Mesenchymal stem cell (in vitro differentiated cells and primary cell): Measurements from ENCODE around the gene USP7.
"Not testable (repeated sequence)": the region's sequence is repeated elsewhere in the genome, so short reads cannot be mapped to it uniquely, and the experiment has no call there.

Experiments
- DNase-seq: peaks from one replicate; pipeline ENCODE4 v3.0.0-alpha.2; 2013
- H2AFZ ChIP-seq: one replicate; pipeline ENCODE4 v1.6.1; 2013; ENCODE audit warnings: low read depth, mild to moderate bottlenecking, control low read depth, inconsistent platforms, low read length, moderate library complexity
- H2AK5ac ChIP-seq: 2 replicates; pipeline ENCODE4 v1.6.1; 2013; ENCODE audit warnings: low read length, moderate library complexity, mild to moderate bottlenecking, inconsistent platforms; ENCODE audit not compliant: severe bottlenecking
- H2BK120ac ChIP-seq: one replicate; pipeline ENCODE4 v1.6.1; 2013; ENCODE audit warnings: low read depth, mild to moderate bottlenecking, inconsistent platforms, low read length, moderate library complexity
- H2BK12ac ChIP-seq, 2 experiments: one replicate each; pipeline ENCODE4 v1.6.1; 2013; ENCODE audit warnings: inconsistent platforms in 2 of 2, low read length in 2 of 2, mild to moderate bottlenecking in 2 of 2, moderate library complexity in 2 of 2, control low read depth in 1 of 2
- H2BK15ac ChIP-seq: one replicate; pipeline ENCODE4 v1.6.1; 2013; ENCODE audit warnings: mild to moderate bottlenecking, low read depth, inconsistent platforms; ENCODE audit not compliant: poor library complexity, severe bottlenecking
- H2BK5ac ChIP-seq: 2 replicates; pipeline ENCODE4 v1.6.1; 2013; ENCODE audit warnings: low read depth, mild to moderate bottlenecking, low read length, control low read depth, inconsistent platforms; ENCODE audit not compliant: poor library complexity, severe bottlenecking
- H3K14ac ChIP-seq, 2 experiments: one replicate each; pipeline ENCODE4 v1.6.1; 2013; ENCODE audit warnings: inconsistent platforms in 2 of 2, low read length in 2 of 2, control low read depth in 1 of 2, mild to moderate bottlenecking in 1 of 2, moderate library complexity in 1 of 2
- H3K18ac ChIP-seq, 2 experiments: one replicate each; pipeline ENCODE4 v1.6.1; 2013; ENCODE audit warnings: inconsistent platforms in 2 of 2, low read length in 2 of 2, control low read depth in 1 of 2, low read depth in 1 of 2, mild to moderate bottlenecking in 1 of 2
- H3K23ac ChIP-seq, 2 experiments: one replicate each; pipeline ENCODE4 v1.6.1; 2013; ENCODE audit warnings: inconsistent platforms in 2 of 2, low read length in 2 of 2, mild to moderate bottlenecking in 2 of 2, moderate library complexity in 2 of 2, control low read depth in 1 of 2
- H3K27ac ChIP-seq: 2 replicates; pipeline ENCODE4 v1.5.1; 2013; ENCODE audit warnings: mild to moderate bottlenecking, moderate library complexity, low read length, control low read depth, inconsistent platforms; ENCODE audit not compliant: poor library complexity, severe bottlenecking
- H3K27me3 ChIP-seq, 2 experiments: 2 replicates each; pipeline versions ENCODE4 v1.6.1 to v1.7.0; 2013; ENCODE audit warnings: low read length in 2 of 2, mild to moderate bottlenecking in 2 of 2, moderate library complexity in 2 of 2, control low read depth in 1 of 2, inconsistent platforms in 1 of 2; ENCODE audit not compliant: control insufficient read depth in 1 of 2, insufficient read depth in 1 of 2
- H3K36me3 ChIP-seq, 2 experiments: 2 replicates each; pipeline versions ENCODE4 v1.6.1 to v1.7.0; 2013; ENCODE audit warnings: low read length in 2 of 2, control low read depth in 1 of 2, inconsistent platforms in 1 of 2, low read depth in 1 of 2, mild to moderate bottlenecking in 1 of 2; ENCODE audit not compliant: insufficient read depth in 2 of 2, control insufficient read depth in 1 of 2
- H3K4ac ChIP-seq, 2 experiments: one replicate each; pipeline ENCODE4 v1.6.1; 2013; ENCODE audit warnings: inconsistent platforms in 2 of 2, low read length in 2 of 2, mild to moderate bottlenecking in 2 of 2, moderate library complexity in 2 of 2, control low read depth in 1 of 2, low read depth in 1 of 2
- H3K4me1 ChIP-seq: 2 replicates; pipeline ENCODE4 v1.6.1; 2013; ENCODE audit warnings: low read depth, low read length, control low read depth; ENCODE audit not compliant: control insufficient read depth, insufficient read depth
- H3K4me2 ChIP-seq: 2 replicates; pipeline ENCODE4 v1.6.1; 2013; ENCODE audit warnings: low read length, mild to moderate bottlenecking, inconsistent platforms; ENCODE audit not compliant: poor library complexity, severe bottlenecking
- H3K4me3 ChIP-seq, 2 experiments: 2 replicates each; pipeline versions ENCODE4 v1.5.1 to v1.7.0; 2013; ENCODE audit warnings: low read length in 2 of 2, mild to moderate bottlenecking in 2 of 2, control low read depth in 1 of 2, low read depth in 1 of 2; ENCODE audit not compliant: insufficient read depth in 1 of 2
- H3K79me1 ChIP-seq: replicated peaks from 2 replicates; pipeline ENCODE4 v1.6.1; 2013; ENCODE audit warnings: mild to moderate bottlenecking, control low read depth, low read length, inconsistent platforms; ENCODE audit not compliant: poor library complexity, severe bottlenecking
- H3K9ac ChIP-seq: 2 replicates; pipeline ENCODE4 v1.7.0; 2013; ENCODE audit warnings: mild to moderate bottlenecking, low read length, moderate library complexity
- H3K9me3 ChIP-seq: 2 replicates; pipeline ENCODE4 v1.7.0; 2013; ENCODE audit warnings: mild to moderate bottlenecking, low read length; ENCODE audit not compliant: control insufficient read depth
- H4K8ac ChIP-seq: one replicate; pipeline ENCODE4 v1.6.1; 2013; ENCODE audit warnings: inconsistent platforms, mild to moderate bottlenecking, low read length, moderate library complexity
- H4K91ac ChIP-seq: one replicate; pipeline ENCODE4 v1.6.1; 2013; ENCODE audit warnings: mild to moderate bottlenecking, low read length, inconsistent platforms
- WGBS: methylation state at CpG from one replicate; pipeline ENCODE4 v1.1.7; 2013; ENCODE audit warnings: mixed read lengths; 5-methylcytosine and 5-hydroxymethylcytosine counted together

The USP7 gene

GRCh38 chr16:8986818-8987191, 23.1 kb upstream of the USP7 start:
- peaks cover 0 to 10% of the 10 kb centered on the region in 2 experiments for H3K27me3 ChIP-seq
- no peaks in the 10 kb centered on the region for H3K36me3 ChIP-seq
- no peak overlapping the region for H3K18ac ChIP-seq
- H3K79me1 ChIP-seq: no peaks in the 10 kb centered on the region
- H2BK120ac ChIP-seq: no peak overlapping the region
- no peak overlapping the region for H3K27ac ChIP-seq
- no peak overlapping the region for H3K9ac ChIP-seq
- H3K23ac ChIP-seq: no peak overlapping the region
- H2AK5ac ChIP-seq: no peak overlapping the region
- no peak overlapping the region for H4K8ac ChIP-seq
- no peak overlapping the region for H2AFZ ChIP-seq
- no peak overlapping the region for H4K91ac ChIP-seq
- no peak overlapping the region for H2BK15ac ChIP-seq
- no peak overlapping the region for H3K14ac ChIP-seq
- H3K4me2 ChIP-seq: no peak overlapping the region
- no peak overlapping the region for H2BK12ac ChIP-seq
- H3K9me3 ChIP-seq: no peaks in the 10 kb centered on the region
- no peak overlapping the region for H3K4ac ChIP-seq
- WGBS: 85% methylated on average over 5 of the region's 5 CpGs
- H2BK5ac ChIP-seq: no peak overlapping the region
- DNase-seq: no peak
- no peak overlapping the region for H3K4me3 ChIP-seq
- peaks cover 3% of the 10 kb centered on the region for H3K4me1 ChIP-seq

- Histone ChIP-seq H2AK5ac (no peak overlapping the region), H3K4me1 (peaks cover 3% of the 10 kb centered on the region)
- WGBS: 72% methylated on average over 5 of the region's 6 CpGs
These were observed 22.4 kb upstream of the USP7 start for GRCh38 chr16:8986111-8986510.

GRCh38 chr16:8982816-8983215, 19.1 kb upstream of the USP7 start:
- Histone ChIP-seq H2BK120ac (no peak overlapping the region), H3K9ac (no peak overlapping the region), H4K91ac (no peak overlapping the region), H3K36me3 (no peaks in the 10 kb centered on the region), H2AFZ (no peak overlapping the region), H3K4me1 (peaks cover 3% of the 10 kb centered on the region), H3K4me3 (no peak overlapping the region), H3K27me3 (peaks cover 0 to 10% of the 10 kb centered on the region in 2 experiments), H3K79me1 (no peaks in the 10 kb centered on the region), H3K9me3 (no peaks in the 10 kb centered on the region), H2BK12ac (no peak overlapping the region), H2AK5ac (no peak overlapping the region), H2BK15ac (no peak overlapping the region), H3K4me2 (no peak overlapping the region), H3K4ac (no peak overlapping the region), H3K23ac (no peak overlapping the region), H2BK5ac (no peak overlapping the region), H3K18ac (no peak overlapping the region), H3K14ac (no peak overlapping the region), H4K8ac (no peak overlapping the region), H3K27ac (no peak overlapping the region)
- no peak for DNase-seq
- WGBS: 90% methylated on average over 6 of the region's 7 CpGs

More at GRCh38 chr16:8986111-8986510, 22.4 kb upstream of the USP7 start:
- no peak overlapping the region for H3K14ac ChIP-seq
- H2BK15ac ChIP-seq: no peak overlapping the region
- no peak overlapping the region for H3K18ac ChIP-seq
- H3K4me2 ChIP-seq: no peak overlapping the region
- no peak overlapping the region for H2BK5ac ChIP-seq
- H3K4me3 ChIP-seq: no peak overlapping the region
- peak overlapping the region; percentile 27 for H2AFZ ChIP-seq
- H2BK120ac ChIP-seq: no peak overlapping the region
- no peak overlapping the region for H3K27ac ChIP-seq
- no peak overlapping the region for H4K8ac ChIP-seq
- H3K23ac ChIP-seq: no peak overlapping the region
- peaks cover 0 to 10% of the 10 kb centered on the region in 2 experiments for H3K27me3 ChIP-seq
- no peak overlapping the region for H4K91ac ChIP-seq
- DNase-seq: no peak
- no peaks in the 10 kb centered on the region for H3K36me3 ChIP-seq
- no peak overlapping the region for H3K4ac ChIP-seq
- H3K9me3 ChIP-seq: no peaks in the 10 kb centered on the region
- H3K9ac ChIP-seq: no peak overlapping the region
- H3K79me1 ChIP-seq: no peaks in the 10 kb centered on the region
- no peak overlapping the region for H2BK12ac ChIP-seq

- H3K9me3 ChIP-seq: not testable (repeated sequence)
These were observed 18.2 kb upstream of the USP7 start for GRCh38 chr16:8981901-8982300.

More at GRCh38 chr16:8981901-8982300, 18.2 kb upstream of the USP7 start:
- H3K4me1 ChIP-seq, H2BK5ac ChIP-seq, H2BK15ac ChIP-seq, H4K91ac ChIP-seq, H2BK120ac ChIP-seq, H3K36me3 ChIP-seq, DNase-seq, H2AFZ ChIP-seq, H3K9ac ChIP-seq, H3K18ac ChIP-seq, H2BK12ac ChIP-seq, H3K4me2 ChIP-seq, H3K14ac ChIP-seq, H3K4ac ChIP-seq, H4K8ac ChIP-seq, H3K4me3 ChIP-seq, H2AK5ac ChIP-seq, H3K79me1 ChIP-seq, H3K23ac ChIP-seq, H3K27ac ChIP-seq: not testable (repeated sequence)
- 97% methylated on average over 31 of the region's 31 CpGs for WGBS
- peaks cover 0 to 10% of the 10 kb centered on the region in 2 experiments for H3K27me3 ChIP-seq
